ENCODE measurements around the gene SMAD2. TPM values are rescaled to one million over a fixed set of nuclear protein-coding genes. Genes with fewer than 3 reads are reported as not detected.

SMAD2 gene
- total and polyA plus RNA-seq, 9 of the 15 experiments (the other 6 are each of a cell fraction or from before 2014, with no cell fraction given), result 9.2 to 49.6 (median 33.7) TPM

GRCh38 chr18:47953471-47953931 is 23.0 kb upstream of the SMAD2 start:
- no TSS peak for BruUV-seq (replicated peaks)
- no peak for DNase-seq (ENCODE audit: extremely low read depth in 1 of 4, low spot score in 3 of 4)
- TF ChIP-seq NFIX (CRISPR knock-in tag; IDR thresholded peaks at IDR 0.05; ENCODE audit: low read depth) (no peak), ILK (tag; IDR thresholded peaks at IDR 0.05; ENCODE audit: borderline replicate concordance, low read depth) (no peak), MECOM (CRISPR knock-in tag; IDR thresholded peaks at IDR 0.05) (no peak), ZNF184 (CRISPR knock-in tag; IDR thresholded peaks at IDR 0.05) (no peak), MTF1 (CRISPR knock-in tag; IDR thresholded peaks at IDR 0.05; ENCODE audit: borderline replicate concordance) (no peak), CCNT2 (IDR thresholded peaks at IDR 0.05; ENCODE audit: borderline replicate concordance, extremely low read depth, insufficient read length, low read depth, low read length) (no peak), HSF4 (CRISPR knock-in tag; IDR thresholded peaks at IDR 0.05; ENCODE audit: borderline replicate concordance) (no peak), SMC3 (conservative IDR thresholded peaks at IDR 0.05; ENCODE audit: insufficient read depth, low read depth, low read length) (no peak), SNRNP70 (optimal IDR thresholded peaks at IDR 0.05; ENCODE audit: low read depth, low read length) (no peak), PHF21A (IDR thresholded peaks at IDR 0.05; ENCODE audit: borderline replicate concordance, low read depth) (no peak), TAF9B (IDR thresholded peaks at IDR 0.05; ENCODE audit: partially characterized antibody) (no peak), SUPT5H (IDR thresholded peaks at IDR 0.05) (no peak), ZNF717 (CRISPR knock-in tag; IDR thresholded peaks at IDR 0.05) (no peak), NBN (IDR thresholded peaks at IDR 0.05; ENCODE audit: low read depth) (no peak)
- TF ChIP-seq, protein P1, sequence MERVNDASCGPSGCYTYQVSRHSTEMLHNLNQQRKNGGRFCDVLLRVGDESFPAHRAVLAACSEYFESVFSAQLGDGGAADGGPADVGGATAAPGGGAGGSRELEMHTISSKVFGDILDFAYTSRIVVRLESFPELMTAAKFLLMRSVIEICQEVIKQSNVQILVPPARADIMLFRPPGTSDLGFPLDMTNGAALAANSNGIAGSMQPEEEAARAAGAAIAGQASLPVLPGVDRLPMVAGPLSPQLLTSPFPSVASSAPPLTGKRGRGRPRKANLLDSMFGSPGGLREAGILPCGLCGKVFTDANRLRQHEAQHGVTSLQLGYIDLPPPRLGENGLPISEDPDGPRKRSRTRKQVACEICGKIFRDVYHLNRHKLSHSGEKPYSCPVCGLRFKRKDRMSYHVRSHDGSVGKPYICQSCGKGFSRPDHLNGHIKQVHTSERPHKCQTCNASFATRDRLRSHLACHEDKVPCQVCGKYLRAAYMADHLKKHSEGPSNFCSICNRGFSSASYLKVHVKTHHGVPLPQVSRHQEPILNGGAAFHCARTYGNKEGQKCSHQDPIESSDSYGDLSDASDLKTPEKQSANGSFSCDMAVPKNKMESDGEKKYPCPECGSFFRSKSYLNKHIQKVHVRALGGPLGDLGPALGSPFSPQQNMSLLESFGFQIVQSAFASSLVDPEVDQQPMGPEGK (CRISPR knock-in tag; IDR thresholded peaks at IDR 0.05; ENCODE audit: borderline replicate concordance), result no peak
- TF ChIP-seq, protein P2, sequence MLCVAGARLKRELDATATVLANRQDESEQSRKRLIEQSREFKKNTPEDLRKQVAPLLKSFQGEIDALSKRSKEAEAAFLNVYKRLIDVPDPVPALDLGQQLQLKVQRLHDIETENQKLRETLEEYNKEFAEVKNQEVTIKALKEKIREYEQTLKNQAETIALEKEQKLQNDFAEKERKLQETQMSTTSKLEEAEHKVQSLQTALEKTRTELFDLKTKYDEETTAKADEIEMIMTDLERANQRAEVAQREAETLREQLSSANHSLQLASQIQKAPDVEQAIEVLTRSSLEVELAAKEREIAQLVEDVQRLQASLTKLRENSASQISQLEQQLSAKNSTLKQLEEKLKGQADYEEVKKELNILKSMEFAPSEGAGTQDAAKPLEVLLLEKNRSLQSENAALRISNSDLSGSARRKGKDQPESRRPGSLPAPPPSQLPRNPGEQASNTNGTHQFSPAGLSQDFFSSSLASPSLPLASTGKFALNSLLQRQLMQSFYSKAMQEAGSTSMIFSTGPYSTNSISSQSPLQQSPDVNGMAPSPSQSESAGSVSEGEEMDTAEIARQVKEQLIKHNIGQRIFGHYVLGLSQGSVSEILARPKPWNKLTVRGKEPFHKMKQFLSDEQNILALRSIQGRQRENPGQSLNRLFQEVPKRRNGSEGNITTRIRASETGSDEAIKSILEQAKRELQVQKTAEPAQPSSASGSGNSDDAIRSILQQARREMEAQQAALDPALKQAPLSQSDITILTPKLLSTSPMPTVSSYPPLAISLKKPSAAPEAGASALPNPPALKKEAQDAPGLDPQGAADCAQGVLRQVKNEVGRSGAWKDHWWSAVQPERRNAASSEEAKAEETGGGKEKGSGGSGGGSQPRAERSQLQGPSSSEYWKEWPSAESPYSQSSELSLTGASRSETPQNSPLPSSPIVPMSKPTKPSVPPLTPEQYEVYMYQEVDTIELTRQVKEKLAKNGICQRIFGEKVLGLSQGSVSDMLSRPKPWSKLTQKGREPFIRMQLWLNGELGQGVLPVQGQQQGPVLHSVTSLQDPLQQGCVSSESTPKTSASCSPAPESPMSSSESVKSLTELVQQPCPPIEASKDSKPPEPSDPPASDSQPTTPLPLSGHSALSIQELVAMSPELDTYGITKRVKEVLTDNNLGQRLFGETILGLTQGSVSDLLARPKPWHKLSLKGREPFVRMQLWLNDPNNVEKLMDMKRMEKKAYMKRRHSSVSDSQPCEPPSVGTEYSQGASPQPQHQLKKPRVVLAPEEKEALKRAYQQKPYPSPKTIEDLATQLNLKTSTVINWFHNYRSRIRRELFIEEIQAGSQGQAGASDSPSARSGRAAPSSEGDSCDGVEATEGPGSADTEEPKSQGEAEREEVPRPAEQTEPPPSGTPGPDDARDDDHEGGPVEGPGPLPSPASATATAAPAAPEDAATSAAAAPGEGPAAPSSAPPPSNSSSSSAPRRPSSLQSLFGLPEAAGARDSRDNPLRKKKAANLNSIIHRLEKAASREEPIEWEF (CRISPR knock-in tag; IDR thresholded peaks at IDR 0.05), result no peak

More at GRCh38 chr18:47953471-47953931, 23.0 kb upstream of the SMAD2 start:
- peaks cover 2 to 4% of the 10 kb centered on the region in 2 experiments; a peak in 2 of 5 replicates for H3K27me3 ChIP-seq (ENCODE audit: control insufficient read depth in 2 of 2, insufficient read depth in 2 of 2, low read length in 2 of 2)
- H3K9me1 ChIP-seq (ENCODE audit: control insufficient read depth, insufficient read depth, low read length), result no peaks in the 10 kb centered on the region
- H3K4me2 ChIP-seq (ENCODE audit: insufficient read depth, low read length), result no peak overlapping the region
- intact Hi-C loops (cut with micrococcal nuclease) (no loop called here), in situ Hi-C loops (cut with MboI) (loop anchor here (5.0 kb wide), 1 partner anchor 59 kb away; no protein-coding TSS in a partner anchor)
- FAIRE-seq (no peak), ATAC-seq (no peak)
- POLR2A ChIA-PET, result no interaction called here
- H3K9ac ChIP-seq (ENCODE audit: insufficient read depth in 1 of 2, low read depth in 2 of 2, low read length in 2 of 2), result no peak overlapping the region
- no peak overlapping the region for H2AFZ ChIP-seq (ENCODE audit: low read depth, low read length)
- H3K79me2 ChIP-seq (ENCODE audit: control insufficient read depth, insufficient read depth, low read length), result no peaks in the 10 kb centered on the region
- 22% methylated on average over 6 of the region's 6 CpGs for WGBS (ENCODE audit: insufficient coverage, low coverage, missing lambda C conversion rate)
- no peaks in the 10 kb centered on the region for H4K20me1 ChIP-seq (replicated peaks; ENCODE audit: control insufficient read depth, insufficient read depth, low read length)
- H3K9me3 ChIP-seq (replicated peaks; ENCODE audit: control insufficient read depth, insufficient read depth, low read depth, low read length), result no peaks in the 10 kb centered on the region
- CTCF ChIA-PET (ENCODE audit: low intra/inter-chr PET ratio), result no interaction called here
- H3K36me3 ChIP-seq (ENCODE audit: control insufficient read depth, insufficient read depth, low read length), result no peaks in the 10 kb centered on the region
- no peak overlapping the region for H3K4me3 ChIP-seq
- H3K27ac ChIP-seq (ENCODE audit: extremely low read depth, low read depth, low read length), result no peak overlapping the region
- H3K4me1 ChIP-seq (replicated peaks in 1 of 2; ENCODE audit: control insufficient read depth in 2 of 2, insufficient read depth in 2 of 2, low read length in 2 of 2), result no peaks in the 10 kb centered on the region
